Keratinocyte (primary cell): Measurements from ENCODE around the gene BTRC. TPM values are rescaled to one million over a fixed set of nuclear protein-coding genes. Genes with fewer than 3 reads are reported as not detected.

Experiments used
- DNase-seq: peaks from one replicate; pipeline ENCODE4 v3.0.0-alpha.2; 2011; ENCODE audit warnings: low read depth, missing footprints, low spot score
- FAIRE-seq: peaks from 2 replicates; lab custom pipeline; 2011; peaks lifted over from hg19 to GRCh38; lab: Jason Lieb, UNC
- H2AFZ ChIP-seq: 2 replicates; pipeline ENCODE4 v1.6.0; 2012; ENCODE audit warnings: low read length, control low read depth, inconsistent platforms; ENCODE audit not compliant: control insufficient read depth
- H3K27ac ChIP-seq: 2 replicates; pipeline ENCODE4 v1.5.1; 2011; ENCODE audit warnings: low read length; ENCODE audit not compliant: control insufficient read depth, insufficient read depth
- H3K27me3 ChIP-seq: 3 replicates; pipeline ENCODE4 v1.6.0; 2011; ENCODE audit warnings: low read length; ENCODE audit not compliant: control insufficient read depth, insufficient read depth; ENCODE audit errors: extremely low read depth
- H3K36me3 ChIP-seq, 2 experiments: 2 replicates in 1 of 2; 3 replicates in 1 of 2; pipeline ENCODE4 v1.5.1; 2011; ENCODE audit warnings: low read length in 2 of 2, mild to moderate bottlenecking in 1 of 2; ENCODE audit not compliant: control insufficient read depth in 2 of 2, insufficient read depth in 2 of 2; ENCODE audit errors: extremely low read depth in 1 of 2
- H3K4me1 ChIP-seq: 3 replicates; pipeline ENCODE4 v1.5.1; 2011; ENCODE audit warnings: low read length; ENCODE audit not compliant: control insufficient read depth, insufficient read depth; ENCODE audit errors: extremely low read depth
- H3K4me2 ChIP-seq: 3 replicates; pipeline ENCODE4 v1.6.0; 2011; ENCODE audit warnings: low read depth, low read length; ENCODE audit not compliant: control insufficient read depth, insufficient read depth; ENCODE audit errors: extremely low read depth
- H3K4me3 ChIP-seq, 3 experiments: fragments of 200-600 bp in 1 of 3; sonication (generic) in 1 of 3; 2 replicates in 2 of 3; 3 replicates in 1 of 3; pipeline ENCODE4 v1.5.1; 2011 to 2016; ENCODE audit warnings: low read length in 3 of 3, mild to moderate bottlenecking in 3 of 3, control low read depth in 2 of 3, inconsistent platforms in 1 of 3, low read depth in 1 of 3, mixed read lengths in 1 of 3, mixed run types in 1 of 3, moderate library complexity in 1 of 3; ENCODE audit not compliant: control insufficient read depth in 2 of 3, insufficient read depth in 2 of 3; ENCODE audit errors: extremely low read depth in 1 of 3
- H3K79me2 ChIP-seq: 2 replicates; pipeline ENCODE4 v1.6.0; 2012; ENCODE audit warnings: low read length; ENCODE audit not compliant: control insufficient read depth, insufficient read depth
- H3K9ac ChIP-seq: 3 replicates; pipeline ENCODE4 v1.6.0; 2011; ENCODE audit warnings: low read length; ENCODE audit not compliant: control insufficient read depth, insufficient read depth; ENCODE audit errors: extremely low read depth
- H3K9me1 ChIP-seq: 3 replicates; pipeline ENCODE4 v1.6.0; 2011; ENCODE audit warnings: low read length; ENCODE audit not compliant: control insufficient read depth, insufficient read depth; ENCODE audit errors: extremely low read depth
- H3K9me3 ChIP-seq: 2 replicates; pipeline ENCODE4 v1.5.1; 2012; ENCODE audit warnings: low read depth, low read length; ENCODE audit not compliant: control insufficient read depth
- H4K20me1 ChIP-seq: 3 replicates; pipeline ENCODE4 v1.6.0; 2011; ENCODE audit warnings: low read length; ENCODE audit not compliant: control insufficient read depth, insufficient read depth; ENCODE audit errors: extremely low read depth
- EZH2 ChIP-seq: IDR thresholded peaks from one replicate; pipeline ENCODE4 v1.6.1; 2012; ENCODE audit warnings: inconsistent platforms, mild to moderate bottlenecking, low read length, moderate library complexity
- dilution Hi-C: fragments of 300-500 bp; cut with MboI; formaldehyde crosslinking; loops from one replicate; pipeline ENCODE4 v1.7.0; 2020; ENCODE audit warnings: low sequenced_read_pairs; ENCODE audit not compliant: extremely low pct_ligation_motif_present
- polyA plus RNA-seq, 5 experiments: library from polyadenylated mRNA; depleted of rRNA in 3 of 5; stranded (reverse) in 3 of 5; stranded (forward) in 1 of 5; unstranded in 1 of 5; fragments of >200 nt; gene quantifications; 1 replicate in 1 of 5; 2 replicates in 3 of 5; 3 replicates in 1 of 5; pipeline versions ENCODE4 v1.2.1 to v1.2.3, GENCODE V29; 2011 to 2012; ENCODE audit warnings: missing spikeins in 2 of 5, low read depth in 1 of 5, low replicate concordance in 1 of 5
- small RNA-seq, 3 experiments: library from RNA; depleted of rRNA; stranded (forward); fragments of <200 nt; gene quantifications; one replicate each; pipeline ENCODE3, GENCODE V24; 2012; ENCODE audit warnings: low read depth in 3 of 3, low replicate concordance in 1 of 3; ENCODE audit not compliant: insufficient read length in 3 of 3
- TF ChIP-seq, protein P1 (sequence below), 3 experiments: IDR thresholded peaks in 1 of 3; conservative IDR thresholded peaks in 1 of 3; optimal IDR thresholded peaks in 1 of 3; 2 replicates in 2 of 3; 3 replicates in 1 of 3; pipeline versions ENCODE3 to v1.5.1; 2011; ENCODE audit warnings: low read length in 3 of 3, mild to moderate bottlenecking in 3 of 3, moderate library complexity in 2 of 3, control low read depth in 1 of 3, inconsistent platforms in 1 of 3; ENCODE audit not compliant: insufficient read depth in 2 of 3; ENCODE audit errors: extremely low read depth in 1 of 3

BTRC gene
- polyA plus RNA-seq, 1 donor (not counting 4 experiments of a cell fraction or from before 2014, with no cell fraction given) = 21.7 TPM

DNA sequence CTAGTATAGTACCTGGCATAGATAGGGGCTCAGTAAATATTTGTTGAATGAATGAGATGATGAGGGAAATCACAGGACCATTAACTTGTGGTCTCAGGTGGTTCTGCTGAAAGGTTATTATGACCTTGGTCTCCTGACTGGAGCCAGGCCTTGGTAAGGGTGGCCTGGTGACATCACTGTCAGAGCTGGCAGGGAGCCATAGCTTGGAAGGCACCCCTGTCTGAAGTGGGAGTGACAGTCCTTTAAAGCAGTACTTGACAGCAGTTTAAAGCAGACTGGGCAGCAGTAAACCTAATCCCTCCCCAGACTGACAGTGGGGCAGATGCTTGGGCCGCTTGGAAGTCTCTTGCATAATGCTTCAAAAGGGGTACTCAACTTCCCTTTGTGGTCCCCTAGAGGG, 247.6 kb downstream of the BTRC start:
- no peaks in the 10 kb centered on the region for H4K20me1 ChIP-seq
- TF ChIP-seq, protein P1, sequence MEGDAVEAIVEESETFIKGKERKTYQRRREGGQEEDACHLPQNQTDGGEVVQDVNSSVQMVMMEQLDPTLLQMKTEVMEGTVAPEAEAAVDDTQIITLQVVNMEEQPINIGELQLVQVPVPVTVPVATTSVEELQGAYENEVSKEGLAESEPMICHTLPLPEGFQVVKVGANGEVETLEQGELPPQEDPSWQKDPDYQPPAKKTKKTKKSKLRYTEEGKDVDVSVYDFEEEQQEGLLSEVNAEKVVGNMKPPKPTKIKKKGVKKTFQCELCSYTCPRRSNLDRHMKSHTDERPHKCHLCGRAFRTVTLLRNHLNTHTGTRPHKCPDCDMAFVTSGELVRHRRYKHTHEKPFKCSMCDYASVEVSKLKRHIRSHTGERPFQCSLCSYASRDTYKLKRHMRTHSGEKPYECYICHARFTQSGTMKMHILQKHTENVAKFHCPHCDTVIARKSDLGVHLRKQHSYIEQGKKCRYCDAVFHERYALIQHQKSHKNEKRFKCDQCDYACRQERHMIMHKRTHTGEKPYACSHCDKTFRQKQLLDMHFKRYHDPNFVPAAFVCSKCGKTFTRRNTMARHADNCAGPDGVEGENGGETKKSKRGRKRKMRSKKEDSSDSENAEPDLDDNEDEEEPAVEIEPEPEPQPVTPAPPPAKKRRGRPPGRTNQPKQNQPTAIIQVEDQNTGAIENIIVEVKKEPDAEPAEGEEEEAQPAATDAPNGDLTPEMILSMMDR (optimal IDR thresholded peaks at IDR 0.05 in 1 of 3, IDR thresholded peaks at IDR 0.05 in 1 of 3, conservative IDR thresholded peaks at IDR 0.05 in 1 of 3; ENCODE audit: extremely low read depth in 1 of 3, insufficient read depth in 2 of 3, low read length in 3 of 3) = no peak
- TF ChIP-seq EZH2 = no peak
- dilution Hi-C loops = no loop called here
- DNase-seq (no peak), FAIRE-seq (no peak)
- H3K4me3 ChIP-seq = no peak overlapping the region
- H2AFZ ChIP-seq = no peak overlapping the region
- no peaks in the 10 kb centered on the region for H3K79me2 ChIP-seq
- H3K9ac ChIP-seq = no peak overlapping the region
- no peaks in the 10 kb centered on the region for H3K9me1 ChIP-seq
- H3K4me2 ChIP-seq = no peak overlapping the region
- no peaks in the 10 kb centered on the region for H3K27me3 ChIP-seq
- peaks cover 2 to 8% of the 10 kb centered on the region in 2 experiments for H3K36me3 ChIP-seq
- no peaks in the 10 kb centered on the region for H3K9me3 ChIP-seq
- H3K27ac ChIP-seq = no peak overlapping the region
- no peaks in the 10 kb centered on the region for H3K4me1 ChIP-seq

DNA sequence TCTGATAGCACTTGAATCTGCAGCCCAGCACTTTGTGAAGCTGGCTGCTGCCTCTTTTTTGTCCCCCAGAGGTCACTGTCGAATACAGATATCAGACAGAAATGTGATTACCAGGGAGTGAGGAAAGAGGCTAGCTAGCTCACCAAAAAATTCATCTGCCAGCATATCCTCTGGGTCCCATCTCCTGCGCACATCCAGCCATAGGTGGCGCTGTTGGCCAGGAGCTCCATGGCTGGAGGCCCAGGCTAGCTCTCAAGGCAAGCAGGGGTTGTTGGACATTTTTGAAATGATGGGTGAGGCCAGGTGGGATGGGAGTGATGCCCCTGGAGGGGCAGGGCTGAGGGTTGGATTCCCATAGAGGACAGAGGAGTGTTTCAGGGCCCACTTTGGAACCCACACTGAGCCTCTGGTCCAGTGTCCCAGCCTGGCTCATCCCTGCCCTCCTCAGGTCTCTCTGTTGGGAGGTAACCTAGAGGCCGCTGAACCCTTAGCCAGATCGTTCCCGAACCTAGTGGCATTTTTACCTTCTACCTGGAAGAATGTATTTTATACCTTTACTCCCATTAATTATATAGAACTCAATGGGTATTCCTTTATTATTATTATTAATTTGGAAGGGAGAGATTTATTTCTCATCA, 248.9 kb downstream of the BTRC start:
- FAIRE-seq (peak; percentile 46), DNase-seq (peak; percentile 25)
- Histone ChIP-seq H3K4me3 (no peak overlapping the region), H3K4me2 (no peak overlapping the region), H3K36me3 (peaks cover 4 to 10% of the 10 kb centered on the region in 2 experiments), H3K9me3 (no peaks in the 10 kb centered on the region), H4K20me1 (no peaks in the 10 kb centered on the region), H2AFZ (no peak overlapping the region), H3K9ac (no peak overlapping the region), H3K27me3 (no peaks in the 10 kb centered on the region), H3K27ac (no peak overlapping the region), H3K4me1 (no peaks in the 10 kb centered on the region), H3K9me1 (no peaks in the 10 kb centered on the region), H3K79me2 (no peaks in the 10 kb centered on the region)
- TF ChIP-seq, protein P1 (optimal IDR thresholded peaks at IDR 0.05 in 1 of 3, IDR thresholded peaks at IDR 0.05 in 1 of 3, conservative IDR thresholded peaks at IDR 0.05 in 1 of 3; ENCODE audit: extremely low read depth in 1 of 3, insufficient read depth in 2 of 3, low read length in 3 of 3) = peak; percentile 91 to 95 (median 91)
- no peak for TF ChIP-seq EZH2
- dilution Hi-C loops = no loop called here

Small RNA genes within 50 kb of the gene (small RNA-seq; reads per million reads assigned to genes)
- gene MIR3158-1 (0.07 to 4.7 (median 2.8) reads per million in 3 experiments), gene RNU2-43P (0 to 0.80 (median 0.25) reads per million in 3 experiments), gene RNU2-59P (3.4 to 11.5 (median 10.3) reads per million in 3 experiments)

Other genes starting within 250 kb of the BTRC start
- gene TLX1, start 222.9 kb upstream of the BTRC start, polyA plus RNA-seq = not detected in 3 replicates
- gene LBX1, start 124.7 kb upstream of the BTRC start, polyA plus RNA-seq = not detected in 3 replicates
- 11.6 to 18.6 TPM (median 11.9 TPM) in 3 replicates for gene POLL, start 234.1 kb downstream of the BTRC start, polyA plus RNA-seq
- 43.3 to 58.1 TPM (median 57.9 TPM) in 3 replicates for gene DPCD, start 234.2 kb downstream of the BTRC start, polyA plus RNA-seq